ENCODE data around the gene HTT. TPM values are rescaled to one million over a fixed set of nuclear protein-coding genes. Genes with fewer than 3 reads are reported as not detected.

Gene HTT
- total RNA-seq, 2 experiments from 2014 or later, result 54.2 to 56.5 TPM

GRCh38 chr4:3121596-3121995 lies 47.1 kb downstream of the HTT start:
- no peak for ATAC-seq

GRCh38 chr4:3122081-3122563 lies 47.6 kb downstream of the HTT start:
- no peak for TF ChIP-seq CTCF (IDR thresholded peaks at IDR 0.05)
- CTCF ChIA-PET, result interaction anchor here (1.7 to 5.9 kb wide), 2 partner anchors 13 to 15 kb away, joined by 6 to 31 read pairs; no protein-coding TSS in a partner anchor
- H3K9me3 Mint-ChIP-seq, result no peaks in the 10 kb centered on the region
- ATAC-seq (no peak), DNase-seq (no peak)
- H3K27ac Mint-ChIP-seq, result peak overlapping the region; percentile 18
- intact Hi-C loops (cut with micrococcal nuclease), result no loop called here
- H3K27me3 Mint-ChIP-seq, result no peaks in the 10 kb centered on the region
- no peak overlapping the region for H3K4me3 Mint-ChIP-seq
- H3K36me3 Mint-ChIP-seq (ENCODE audit: low read depth), result peaks cover 18% of the 10 kb centered on the region
- peaks cover 17% of the 10 kb centered on the region for H3K4me1 Mint-ChIP-seq (ENCODE audit: low read depth)
- POLR2A ChIA-PET, result interaction anchor here (1.1 kb wide), 1 partner anchor 15 kb away, joined by 3 read pairs; no protein-coding TSS in a partner anchor

More at GRCh38 chr4:3121596-3121995, 47.1 kb downstream of the HTT start:
- Mint-ChIP-seq H3K27ac (no peak overlapping the region), H3K9me3 (no peaks in the 10 kb centered on the region), H3K4me3 (no peak overlapping the region), H3K36me3 (ENCODE audit: low read depth) (peaks cover 15% of the 10 kb centered on the region), H3K27me3 (no peaks in the 10 kb centered on the region), H3K4me1 (ENCODE audit: low read depth) (peaks cover 17% of the 10 kb centered on the region)
- intact Hi-C loops (cut with micrococcal nuclease), result no loop called here
- TF ChIP-seq CTCF (IDR thresholded peaks at IDR 0.05), result no peak
- ChIA-PET POLR2A (no interaction called here), CTCF (interaction anchor here (1.3 to 5.9 kb wide), 2 partner anchors 14 kb away, joined by 4 to 31 read pairs; no protein-coding TSS in a partner anchor)
- no peak for DNase-seq

- Mint-ChIP-seq H3K27ac (no peak overlapping the region), H3K4me3 (no peak overlapping the region), H3K9me3 (no peaks in the 10 kb centered on the region), H3K27me3 (no peaks in the 10 kb centered on the region), H3K36me3 (ENCODE audit: low read depth) (peaks cover 21% of the 10 kb centered on the region), H3K4me1 (ENCODE audit: low read depth) (peaks cover 17% of the 10 kb centered on the region)
- ChIA-PET CTCF (interaction anchor here (1.7 to 5.9 kb wide), 2 partner anchors 12 to 16 kb away, joined by 6 to 31 read pairs; no protein-coding TSS in a partner anchor), POLR2A (interaction anchor here (1.1 kb wide), 1 partner anchor 16 kb away, joined by 3 read pairs; no protein-coding TSS in a partner anchor)
- intact Hi-C loops (cut with micrococcal nuclease), result no loop called here
- TF ChIP-seq CTCF (IDR thresholded peaks at IDR 0.05), result no peak
- no peak for DNase-seq
- no peak for ATAC-seq
Measured at GRCh38 chr4:3123181-3123671, 48.7 kb downstream of the HTT start.

- H3K27ac Mint-ChIP-seq, result no peak overlapping the region
- no peak overlapping the region for H3K4me3 Mint-ChIP-seq
- CTCF ChIA-PET, result interaction anchor here (0.6 to 5.9 kb wide), 2 partner anchors 9 to 17 kb away, joined by 3 to 31 read pairs; no protein-coding TSS in a partner anchor
- peaks cover 17% of the 10 kb centered on the region for H3K4me1 Mint-ChIP-seq (ENCODE audit: low read depth)
- no peaks in the 10 kb centered on the region for H3K27me3 Mint-ChIP-seq
- intact Hi-C loops (cut with micrococcal nuclease), result no loop called here
- DNase-seq (peak; percentile 27), ATAC-seq (no peak)
- no peaks in the 10 kb centered on the region for H3K9me3 Mint-ChIP-seq
- POLR2A ChIA-PET, result no interaction called here
- H3K36me3 Mint-ChIP-seq (ENCODE audit: low read depth), result peaks cover 19% of the 10 kb centered on the region
- no peak for TF ChIP-seq CTCF (IDR thresholded peaks at IDR 0.05)
Measured at GRCh38 chr4:3124070-3124767, 49.7 kb downstream of the HTT start.

GRCh38 chr4:3127112-3127511 lies 52.6 kb downstream of the HTT start:
- DNase-seq (no peak), ATAC-seq (no peak)
- Mint-ChIP-seq H3K9me3 (no peaks in the 10 kb centered on the region), H3K4me1 (ENCODE audit: low read depth) (peaks cover 15% of the 10 kb centered on the region), H3K36me3 (ENCODE audit: low read depth) (peaks cover 27% of the 10 kb centered on the region), H3K27me3 (no peaks in the 10 kb centered on the region), H3K4me3 (no peak overlapping the region), H3K27ac (no peak overlapping the region)
- ChIA-PET CTCF (no interaction called here), POLR2A (no interaction called here)
- no peak for TF ChIP-seq CTCF (IDR thresholded peaks at IDR 0.05)
- intact Hi-C loops (cut with micrococcal nuclease), result no loop called here
